ENCODE data around the gene MLLT3.

MLLT3 gene

GRCh38 chr9:20540169-20540863, 82.0 kb downstream of the MLLT3 start:
- POLR2A ChIA-PET, result no interaction called here
- TF ChIP-seq, protein P1, sequence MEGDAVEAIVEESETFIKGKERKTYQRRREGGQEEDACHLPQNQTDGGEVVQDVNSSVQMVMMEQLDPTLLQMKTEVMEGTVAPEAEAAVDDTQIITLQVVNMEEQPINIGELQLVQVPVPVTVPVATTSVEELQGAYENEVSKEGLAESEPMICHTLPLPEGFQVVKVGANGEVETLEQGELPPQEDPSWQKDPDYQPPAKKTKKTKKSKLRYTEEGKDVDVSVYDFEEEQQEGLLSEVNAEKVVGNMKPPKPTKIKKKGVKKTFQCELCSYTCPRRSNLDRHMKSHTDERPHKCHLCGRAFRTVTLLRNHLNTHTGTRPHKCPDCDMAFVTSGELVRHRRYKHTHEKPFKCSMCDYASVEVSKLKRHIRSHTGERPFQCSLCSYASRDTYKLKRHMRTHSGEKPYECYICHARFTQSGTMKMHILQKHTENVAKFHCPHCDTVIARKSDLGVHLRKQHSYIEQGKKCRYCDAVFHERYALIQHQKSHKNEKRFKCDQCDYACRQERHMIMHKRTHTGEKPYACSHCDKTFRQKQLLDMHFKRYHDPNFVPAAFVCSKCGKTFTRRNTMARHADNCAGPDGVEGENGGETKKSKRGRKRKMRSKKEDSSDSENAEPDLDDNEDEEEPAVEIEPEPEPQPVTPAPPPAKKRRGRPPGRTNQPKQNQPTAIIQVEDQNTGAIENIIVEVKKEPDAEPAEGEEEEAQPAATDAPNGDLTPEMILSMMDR (IDR thresholded peaks at IDR 0.05; ENCODE audit: insufficient read depth, low read length, missing control alignments), result no peak
- DNase-seq (ENCODE audit: low read depth, low spot score), result no peak
- H3K4me3 ChIP-seq (ENCODE audit: low read depth, low read length), result no peak overlapping the region
- CTCF ChIA-PET, result no interaction called here

GRCh38 chr9:20538956-20539355, 83.3 kb downstream of the MLLT3 start:
- ChIA-PET POLR2A (no interaction called here), CTCF (no interaction called here)
- TF ChIP-seq, protein P1 (IDR thresholded peaks at IDR 0.05; ENCODE audit: insufficient read depth, low read length, missing control alignments), result no peak

DNA sequence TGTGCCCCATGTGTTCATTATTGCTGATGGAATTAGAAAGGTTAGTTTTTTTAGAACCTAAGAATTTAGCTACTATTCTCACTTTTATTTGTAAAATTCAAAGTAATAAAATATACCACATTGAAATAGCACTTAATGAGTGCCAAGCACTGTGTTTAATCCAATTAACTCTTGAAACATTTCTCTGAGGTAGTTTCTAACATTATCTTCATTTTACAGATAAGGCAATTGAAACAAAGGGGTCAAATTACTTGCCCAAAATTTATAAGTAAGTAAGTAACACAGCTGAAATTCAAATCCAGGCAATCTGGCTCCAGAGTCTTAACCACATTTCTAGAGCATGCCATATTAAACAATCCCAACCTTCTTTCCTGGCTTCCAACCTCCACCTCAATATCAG, 84.2 kb downstream of the MLLT3 start:
- ChIA-PET CTCF (interaction anchor here (1.2 to 1.3 kb wide), 2 partner anchors 12 to 84 kb away, joined by 3 to 4 read pairs; partner anchors contain the start of gene MLLT3), POLR2A (no interaction called here)
- H3K4me3 ChIP-seq (ENCODE audit: low read depth, low read length), result no peak overlapping the region
- TF ChIP-seq, protein P1 (IDR thresholded peaks at IDR 0.05; ENCODE audit: insufficient read depth, low read length, missing control alignments), result no peak
- no peak for DNase-seq (ENCODE audit: low read depth, low spot score)

More at GRCh38 chr9:20538956-20539355, 83.3 kb downstream of the MLLT3 start:
- DNase-seq (ENCODE audit: low read depth, low spot score), result no peak
- H3K4me3 ChIP-seq (ENCODE audit: low read depth, low read length), result no peak overlapping the region

DNA sequence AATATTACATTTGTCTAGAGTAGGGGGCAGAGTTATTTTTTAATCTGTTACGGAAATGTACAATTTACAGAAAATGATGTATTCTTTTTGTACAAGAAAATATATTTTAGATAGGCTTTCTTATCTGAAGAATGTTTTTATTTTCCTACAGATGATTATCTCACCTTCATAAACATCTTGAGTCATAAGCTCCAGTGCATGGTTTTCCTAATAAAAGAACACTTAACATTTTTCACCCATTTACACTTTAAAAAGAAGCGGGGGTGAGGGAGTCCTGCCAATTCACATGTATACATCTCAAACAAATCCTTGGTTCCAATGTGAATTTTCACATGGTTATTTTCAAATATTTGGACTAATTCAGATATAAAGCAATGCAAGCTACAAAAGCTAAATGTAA, 85.0 kb downstream of the MLLT3 start:
- TF ChIP-seq, protein P1 (IDR thresholded peaks at IDR 0.05; ENCODE audit: insufficient read depth, low read length, missing control alignments), result no peak
- no peak for DNase-seq (ENCODE audit: low read depth, low spot score)
- ChIA-PET POLR2A (no interaction called here), CTCF (interaction anchor here (1.2 to 1.5 kb wide), 4 partner anchors 11 to 85 kb away, joined by 3 to 8 read pairs (median 4); partner anchors contain the start of gene MLLT3)
- H3K4me3 ChIP-seq (ENCODE audit: low read depth, low read length), result no peak overlapping the region

- POLR2A ChIA-PET, result no interaction called here
- CTCF ChIA-PET, result interaction anchor here (1.0 kb wide), 1 partner anchor 59 kb away, joined by 3 read pairs; no protein-coding TSS in a partner anchor
These were observed 89.7 kb downstream of the MLLT3 start for GRCh38 chr9:20532584-20532983.

DNA sequence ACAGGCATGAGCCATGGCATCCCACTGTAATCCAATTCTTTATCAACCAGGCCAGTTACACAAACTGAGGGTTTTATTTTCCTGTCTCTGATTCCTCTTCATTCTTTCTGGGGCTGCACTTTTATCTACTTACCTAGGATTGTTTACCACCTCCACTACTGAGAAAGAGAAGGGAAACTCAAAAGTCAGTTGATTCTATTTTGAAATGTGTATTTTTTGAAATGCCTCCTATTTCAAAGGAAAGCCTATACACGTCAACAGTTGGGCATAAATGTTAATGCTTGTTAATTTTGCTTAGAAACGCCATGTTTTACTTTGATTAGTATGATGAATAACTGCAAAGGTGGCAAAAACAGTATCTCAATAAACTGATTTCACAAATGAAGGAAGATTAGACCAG, 92.5 kb downstream of the MLLT3 start:
- H3K4me3 ChIP-seq (ENCODE audit: low read depth, low read length), result no peak overlapping the region
- ChIA-PET CTCF (no interaction called here), POLR2A (no interaction called here)
- no peak for DNase-seq (ENCODE audit: low read depth, low spot score)
- TF ChIP-seq, protein P1 (IDR thresholded peaks at IDR 0.05; ENCODE audit: insufficient read depth, low read length, missing control alignments), result no peak

More at GRCh38 chr9:20532584-20532983, 89.7 kb downstream of the MLLT3 start:
- no peak for DNase-seq (ENCODE audit: low read depth, low spot score)
- TF ChIP-seq, protein P1 (IDR thresholded peaks at IDR 0.05; ENCODE audit: insufficient read depth, low read length, missing control alignments), result no peak
- H3K4me3 ChIP-seq (ENCODE audit: low read depth, low read length), result no peak overlapping the region

All from AG04449 (cell line).